ENCODE measurements around the gene PTPN23. TPM values are rescaled to one million over a fixed set of nuclear protein-coding genes. Genes with fewer than 3 reads are reported as not detected.

The PTPN23 gene
- total RNA-seq, 2 experiments from 2014 or later: 13.6 to 40.0 TPM

DNA sequence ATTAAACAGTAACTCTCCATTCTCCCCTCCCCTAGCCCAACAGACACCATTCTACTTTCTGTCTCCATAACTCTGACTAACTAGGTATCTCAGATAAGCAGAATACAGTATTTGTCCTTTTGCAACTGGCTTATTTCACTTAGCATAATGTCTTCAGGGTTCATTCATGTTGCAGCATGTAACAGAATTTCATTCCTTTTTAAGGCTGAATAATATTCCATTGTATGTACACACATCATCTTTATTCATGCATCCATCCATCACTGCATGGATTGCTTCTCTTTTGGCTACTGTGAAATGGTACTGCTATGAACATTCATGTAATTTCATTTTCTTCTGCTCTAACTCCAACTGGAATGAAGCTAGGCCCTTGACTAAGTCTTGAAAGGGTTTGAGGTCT, 2.0 kb upstream of the PTPN23 start:
- ChIA-PET CTCF (ENCODE audit: unreplicated experiment) (no interaction called here), POLR2A (interaction anchor here (0.7 to 1.4 kb wide), 4 partner anchors 9 to 416 kb away, joined by 3 read pairs; no protein-coding TSS in a partner anchor)
- intact Hi-C loops (cut with micrococcal nuclease; ENCODE audit: unreplicated experiment): loop anchor here (10.0 kb wide), 1 partner anchor 674 kb away; the partner anchor contains the start of gene TMIE
- H3K9me2 ChIP-seq (ENCODE audit: insufficient read depth, low read length): no peaks in the 10 kb centered on the region
- peaks cover 10% of the 10 kb centered on the region for H4K20me1 ChIP-seq (ENCODE audit: insufficient read depth, low read length)
- H3K27ac ChIP-seq (ENCODE audit: low read depth, low read length, poor library complexity, severe bottlenecking): no peak overlapping the region
- peaks cover 35% of the 10 kb centered on the region for H3K4me1 ChIP-seq (ENCODE audit: insufficient read depth, low read length, poor library complexity, severe bottlenecking)
- H3K4me3 ChIP-seq (ENCODE audit: low read depth, low read length, poor library complexity, severe bottlenecking): no peak overlapping the region
- no peaks in the 10 kb centered on the region for H3K9me3 ChIP-seq (ENCODE audit: low read length)
- H2AFZ ChIP-seq (ENCODE audit: low read length): no peak overlapping the region
- peaks cover 7% of the 10 kb centered on the region; the same call in 1 of the 2 replicates for H3K36me3 ChIP-seq (ENCODE audit: insufficient read depth, low read length)
- BruUV-seq (replicated peaks): no TSS peak
- H3K4me2 ChIP-seq (ENCODE audit: low read length): peak overlapping the region; percentile 91
- DNase-seq (ENCODE audit: low spot score): no peak
- peaks cover 41% of the 10 kb centered on the region for H3K79me2 ChIP-seq (ENCODE audit: insufficient read depth, low read depth, low read length)
- TF ChIP-seq, protein P1, sequence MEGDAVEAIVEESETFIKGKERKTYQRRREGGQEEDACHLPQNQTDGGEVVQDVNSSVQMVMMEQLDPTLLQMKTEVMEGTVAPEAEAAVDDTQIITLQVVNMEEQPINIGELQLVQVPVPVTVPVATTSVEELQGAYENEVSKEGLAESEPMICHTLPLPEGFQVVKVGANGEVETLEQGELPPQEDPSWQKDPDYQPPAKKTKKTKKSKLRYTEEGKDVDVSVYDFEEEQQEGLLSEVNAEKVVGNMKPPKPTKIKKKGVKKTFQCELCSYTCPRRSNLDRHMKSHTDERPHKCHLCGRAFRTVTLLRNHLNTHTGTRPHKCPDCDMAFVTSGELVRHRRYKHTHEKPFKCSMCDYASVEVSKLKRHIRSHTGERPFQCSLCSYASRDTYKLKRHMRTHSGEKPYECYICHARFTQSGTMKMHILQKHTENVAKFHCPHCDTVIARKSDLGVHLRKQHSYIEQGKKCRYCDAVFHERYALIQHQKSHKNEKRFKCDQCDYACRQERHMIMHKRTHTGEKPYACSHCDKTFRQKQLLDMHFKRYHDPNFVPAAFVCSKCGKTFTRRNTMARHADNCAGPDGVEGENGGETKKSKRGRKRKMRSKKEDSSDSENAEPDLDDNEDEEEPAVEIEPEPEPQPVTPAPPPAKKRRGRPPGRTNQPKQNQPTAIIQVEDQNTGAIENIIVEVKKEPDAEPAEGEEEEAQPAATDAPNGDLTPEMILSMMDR (conservative IDR thresholded peaks at IDR 0.05; ENCODE audit: low read length): no peak
- no peak for TF ChIP-seq EZH2phosphoT487 (IDR thresholded peaks at IDR 0.05; ENCODE audit: borderline replicate concordance, low read depth, low read length)

DNA sequence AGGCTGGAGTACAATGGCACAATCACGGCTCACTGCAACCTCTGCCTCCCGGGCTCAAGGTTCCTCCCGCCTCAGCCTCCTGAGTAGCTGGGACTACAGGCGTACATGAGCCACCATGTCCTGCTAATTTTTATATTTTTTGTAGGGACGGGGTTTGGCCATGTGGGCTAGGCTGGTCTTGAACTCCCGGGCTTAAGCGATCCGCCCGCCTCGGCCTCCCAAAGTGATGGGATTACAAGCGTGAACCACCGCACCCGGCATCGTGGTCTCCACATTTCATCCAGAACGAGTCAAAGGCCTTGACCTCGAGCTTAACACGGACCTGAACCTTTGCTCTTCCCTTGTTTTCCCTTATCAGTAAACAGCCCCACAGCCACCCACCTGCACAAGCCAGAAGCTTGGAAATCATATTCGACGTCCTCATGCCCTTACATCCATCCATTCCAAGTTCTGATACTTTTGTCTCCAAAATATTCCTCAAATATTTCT, 1.4 kb upstream of the PTPN23 start:
- intact Hi-C loops (cut with micrococcal nuclease; ENCODE audit: unreplicated experiment): loop anchor here (10.0 kb wide), 1 partner anchor 675 kb away; the partner anchor contains the start of gene TMIE
- Histone ChIP-seq H2AFZ (ENCODE audit: low read length) (no peak overlapping the region), H3K9me2 (ENCODE audit: insufficient read depth, low read length) (no peaks in the 10 kb centered on the region), H3K4me1 (ENCODE audit: insufficient read depth, low read length, poor library complexity, severe bottlenecking) (peaks cover 35% of the 10 kb centered on the region), H4K20me1 (ENCODE audit: insufficient read depth, low read length) (peaks cover 10% of the 10 kb centered on the region), H3K27ac (ENCODE audit: low read depth, low read length, poor library complexity, severe bottlenecking) (no peak overlapping the region), H3K4me2 (ENCODE audit: low read length) (peak overlapping the region; percentile 91), H3K79me2 (ENCODE audit: insufficient read depth, low read depth, low read length) (peaks cover 45% of the 10 kb centered on the region), H3K4me3 (ENCODE audit: low read depth, low read length, poor library complexity, severe bottlenecking) (peak overlapping the region; percentile 75), H3K9me3 (ENCODE audit: low read length) (no peaks in the 10 kb centered on the region), H3K36me3 (ENCODE audit: insufficient read depth, low read length) (peaks cover 7% of the 10 kb centered on the region; the same call in 1 of the 2 replicates)
- ChIA-PET CTCF (ENCODE audit: unreplicated experiment) (interaction anchor here (1.7 kb wide), 1 partner anchor 42 kb away, joined by 4 read pairs; no protein-coding TSS in a partner anchor), POLR2A (interaction anchor here (0.6 to 1.4 kb wide), 4 partner anchors 8 to 416 kb away, joined by 3 read pairs; no protein-coding TSS in a partner anchor)
- BruUV-seq (replicated peaks): no TSS peak
- DNase-seq (ENCODE audit: low spot score): no peak
- TF ChIP-seq EZH2phosphoT487 (IDR thresholded peaks at IDR 0.05; ENCODE audit: borderline replicate concordance, low read depth, low read length): no peak
- TF ChIP-seq, protein P1 (conservative IDR thresholded peaks at IDR 0.05; ENCODE audit: low read length): no peak
